NCI-H2196 (cell line): ENCODE data around the gene TRIM4.
"Not testable (repeated sequence)": the region's sequence is repeated elsewhere in the genome, so short reads cannot be mapped to it uniquely, and the experiment has no call there.

Source experiments
- DNase-seq: peaks from one replicate; lab custom pipeline; 2025; ENCODE audit not compliant: unreplicated experiment; lab: John Stamatoyannopoulos, UW

Gene TRIM4

GRCh38 chr7:99920149-99920548 lies 819 bp upstream of the TRIM4 start:
- DNase-seq, result no peak

GRCh38 chr7:99919814-99920112 lies 433 bp upstream of the TRIM4 start:
- DNase-seq, result no peak

DNA sequence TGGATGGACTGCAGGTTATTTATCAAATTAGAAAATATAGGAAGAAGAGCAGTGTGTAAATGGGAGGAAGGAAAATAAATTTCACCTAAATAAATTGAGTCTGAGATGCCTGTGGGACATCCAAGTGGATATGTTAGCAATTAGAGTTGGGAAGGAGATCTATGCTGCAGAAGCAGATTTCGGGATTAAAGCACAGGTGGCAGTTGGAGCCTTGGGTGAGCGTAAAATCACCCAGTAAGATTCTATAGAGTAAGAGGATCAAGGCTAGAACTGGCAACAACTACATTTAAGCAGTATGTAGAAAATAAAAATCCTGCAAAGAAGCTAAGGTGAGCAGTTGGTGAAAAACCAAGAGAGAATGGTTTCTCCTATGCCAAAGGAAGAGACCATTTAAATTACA lies 8.4 kb downstream of the TRIM4 start:
- no peak for DNase-seq

DNA sequence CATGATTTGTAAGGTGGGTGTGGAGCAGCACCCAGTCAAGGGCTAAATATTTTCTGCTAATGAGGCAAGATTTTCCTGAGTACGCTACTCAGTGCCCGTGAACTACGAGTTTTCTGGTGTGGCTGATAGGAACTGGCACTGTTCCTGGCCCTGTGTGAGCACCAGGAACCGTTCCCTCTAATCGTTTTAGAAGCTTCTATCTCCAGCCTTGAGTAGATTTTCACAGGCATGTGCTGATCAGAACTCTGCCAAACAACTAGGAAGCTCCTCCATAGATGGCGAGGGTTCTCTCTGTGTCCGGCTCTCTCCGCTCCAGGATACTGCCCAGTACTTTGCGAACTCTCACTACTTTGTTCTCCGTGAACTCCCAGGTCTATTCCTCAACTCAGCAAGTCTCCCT lies 17.7 kb downstream of the TRIM4 start:
- DNase-seq, result no peak

DNA sequence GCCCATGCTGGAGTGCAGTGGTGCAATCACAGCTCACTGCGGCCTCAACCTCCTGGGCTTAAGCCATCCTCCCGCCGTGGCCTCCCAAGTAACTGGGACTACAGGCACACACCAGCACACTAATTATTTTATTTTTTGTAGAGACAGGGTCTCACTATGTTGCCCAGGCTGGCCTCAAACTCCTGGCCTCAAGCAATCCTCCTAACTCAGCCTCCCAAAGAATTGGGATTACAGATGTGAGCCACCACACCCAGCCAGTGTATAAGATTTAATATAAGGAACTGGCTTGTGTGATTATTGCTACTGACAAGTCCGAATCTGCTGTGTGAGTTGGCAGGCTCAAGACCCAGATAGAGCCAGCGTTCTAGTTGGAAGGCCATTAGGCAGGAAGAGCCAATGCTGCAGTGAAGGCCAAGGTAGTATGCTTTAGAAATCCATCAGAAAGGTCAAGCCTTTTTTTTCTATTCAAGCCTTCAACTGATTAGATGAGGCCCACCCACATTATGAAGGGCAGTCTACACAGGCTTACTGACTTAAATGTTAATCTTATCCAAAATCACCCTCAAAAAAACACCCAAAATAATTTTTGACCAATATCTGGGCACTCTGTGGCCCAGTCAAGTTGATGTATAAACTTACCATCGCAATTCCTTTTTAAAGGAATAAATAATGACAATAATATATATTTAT lies 19.4 kb downstream of the TRIM4 start:
- no peak for DNase-seq

DNA sequence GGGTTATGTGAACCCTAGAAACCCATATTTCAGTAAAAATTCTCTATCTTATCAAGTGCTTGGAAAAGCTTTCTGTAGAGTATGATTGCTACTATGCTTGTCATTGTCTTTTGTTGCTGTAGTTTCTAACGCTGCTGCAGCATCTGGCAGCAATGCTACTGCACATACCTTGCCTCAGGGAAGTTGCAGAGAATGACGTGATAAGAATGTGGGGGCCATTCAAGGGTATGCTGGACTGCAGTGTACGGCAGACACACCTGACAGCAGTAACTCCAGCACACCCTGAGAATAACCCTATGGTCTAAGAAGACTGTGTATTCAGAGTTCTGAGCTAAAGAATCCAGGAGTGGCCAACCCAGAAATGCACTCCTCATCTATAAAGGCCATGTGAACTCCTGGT lies 20.5 kb downstream of the TRIM4 start:
- DNase-seq, result no peak

DNA sequence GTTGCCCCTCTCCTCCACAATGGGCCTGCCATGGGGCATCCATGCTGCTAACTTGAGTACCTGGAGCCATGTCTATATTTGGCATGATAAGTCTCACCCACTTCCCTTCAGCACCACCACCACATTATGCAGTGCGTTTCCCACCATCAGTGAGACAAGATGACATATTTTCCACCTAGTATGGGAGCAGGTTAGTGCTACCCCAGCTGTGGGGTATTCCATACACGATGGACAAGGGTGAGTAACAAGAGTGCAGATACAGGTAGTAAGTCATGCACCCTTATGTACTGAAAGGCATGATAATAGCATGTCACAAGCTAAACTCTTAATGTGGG lies 21.3 kb downstream of the TRIM4 start:
- no peak for DNase-seq

- no peak for DNase-seq
These were observed 21.9 kb downstream of the TRIM4 start for GRCh38 chr7:99897322-99898022.

DNA sequence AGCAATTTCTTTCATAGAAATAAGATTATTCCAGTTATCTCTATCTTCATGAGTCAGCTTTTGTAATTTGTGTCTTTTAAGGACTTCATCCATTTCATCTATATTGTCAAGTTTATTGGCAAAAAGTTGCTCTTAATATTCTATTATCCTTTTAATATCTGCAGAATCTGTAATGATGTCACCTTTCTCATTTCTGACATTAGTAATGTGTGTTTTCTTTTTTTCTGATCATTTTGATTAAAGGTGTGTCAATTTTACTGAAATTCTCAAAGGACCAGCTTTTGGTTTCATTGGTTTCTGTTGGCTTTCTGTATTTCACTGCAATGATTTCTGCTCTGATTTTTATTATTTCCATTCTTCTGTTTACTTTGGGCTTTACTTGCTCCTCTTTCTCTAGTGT lies 24.6 kb downstream of the TRIM4 start:
- DNase-seq, result no peak

DNA sequence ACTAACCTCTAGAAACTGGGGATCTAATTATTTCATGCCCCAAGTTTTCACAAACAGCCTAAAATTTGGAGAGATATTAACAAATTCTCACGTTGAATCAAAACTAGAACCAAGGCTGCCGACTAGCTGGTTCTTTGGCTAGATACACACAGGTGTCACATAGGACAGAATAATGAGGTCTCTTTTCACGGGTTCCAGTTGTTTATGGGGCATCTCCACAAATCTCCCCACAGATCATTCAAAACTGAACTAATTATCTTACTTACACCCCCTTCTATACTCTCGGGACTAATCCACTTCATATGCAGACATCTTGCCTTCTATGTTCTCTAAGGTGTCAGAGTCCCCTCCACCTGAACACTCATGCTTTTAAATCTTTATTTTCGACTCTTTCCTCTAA lies 26.1 kb downstream of the TRIM4 start:
- DNase-seq, result no peak

DNA sequence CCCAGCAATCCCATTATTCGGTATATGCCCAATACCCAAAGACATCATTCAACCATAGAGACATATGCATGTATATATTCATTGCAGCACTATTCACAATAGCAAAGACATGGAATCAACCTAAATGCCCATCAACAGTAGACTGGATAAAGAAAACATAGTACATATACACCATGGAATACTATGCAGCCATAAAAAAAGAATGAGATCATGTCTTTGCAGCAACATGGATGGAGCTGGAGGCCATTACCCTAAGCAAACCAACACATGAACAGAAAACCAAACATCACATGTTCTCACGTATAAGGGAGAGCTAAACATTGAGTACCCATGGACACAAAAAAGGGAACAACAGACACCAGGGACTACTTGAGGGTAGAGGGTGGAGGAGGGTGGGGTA lies 29.0 kb downstream of the TRIM4 start:
- not testable (repeated sequence) for DNase-seq

DNA sequence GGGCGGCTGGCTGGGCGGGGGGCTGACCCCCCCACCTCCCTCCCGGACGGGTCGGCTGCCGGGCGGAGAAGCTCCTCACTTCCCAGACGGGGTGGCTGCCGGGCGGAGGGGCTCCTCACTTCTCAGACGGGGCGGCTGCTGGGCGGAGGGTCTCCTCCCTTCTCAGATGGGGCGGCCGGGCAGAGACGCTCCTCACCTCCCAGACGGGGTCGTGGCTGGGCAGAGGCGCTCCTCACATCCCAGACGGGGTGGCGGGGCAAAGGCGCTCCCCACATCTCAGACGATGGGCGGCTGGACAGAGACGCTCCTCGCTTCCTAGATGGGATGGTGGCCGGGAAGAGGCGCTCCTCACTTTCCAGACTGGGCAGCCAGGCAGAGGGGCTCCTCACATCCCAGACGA lies 31.0 kb downstream of the TRIM4 start:
- not testable (repeated sequence) for DNase-seq

DNA sequence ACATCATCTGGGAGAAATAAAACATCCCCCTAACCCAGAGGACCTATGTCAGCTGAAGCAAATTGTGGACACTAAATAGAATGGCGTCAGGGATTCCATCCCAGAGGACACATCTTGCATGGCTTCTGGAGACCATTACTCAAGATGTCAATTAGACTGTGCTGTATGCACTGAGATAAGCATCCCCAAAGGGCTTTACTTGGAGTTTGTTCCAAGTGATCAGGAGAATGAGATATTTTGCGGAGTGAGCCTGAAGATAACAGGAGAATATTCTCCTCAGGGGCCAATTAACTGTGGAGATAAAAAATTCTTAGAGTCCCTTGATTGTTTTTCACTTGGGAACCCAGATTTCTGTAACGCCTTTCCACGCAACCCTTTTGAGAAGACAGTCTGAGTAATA lies 38.0 kb downstream of the TRIM4 start:
- no peak for DNase-seq

GRCh38 chr7:99876933-99877332 lies 42.4 kb downstream of the TRIM4 start, which contains the start of gene OR2AE1:
TSS of gene OR2AE1 (minus strand) at chr7:99877033. CDS start at chr7:99877033, 0 bp downstream.
- no peak for DNase-seq

DNA sequence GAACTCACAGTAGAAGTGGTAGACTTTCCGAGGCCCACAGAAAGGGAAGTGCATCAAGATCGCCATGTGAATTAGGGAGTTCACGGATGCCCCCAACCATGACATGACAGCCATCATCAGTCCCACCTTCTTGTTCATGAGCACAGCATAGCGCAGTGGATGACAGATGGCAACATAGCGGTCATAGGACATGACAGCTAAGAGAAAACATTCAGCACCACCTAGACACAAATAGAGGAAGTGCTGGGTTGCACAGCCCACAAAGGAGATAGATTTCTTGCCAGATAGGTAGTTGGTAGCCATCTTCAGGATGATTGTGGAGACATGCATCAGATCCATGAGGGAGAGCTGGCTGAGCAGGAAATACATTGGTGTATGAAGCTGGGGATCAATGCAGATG lies 42.8 kb downstream of the TRIM4 start:
- DNase-seq, result no peak

DNA sequence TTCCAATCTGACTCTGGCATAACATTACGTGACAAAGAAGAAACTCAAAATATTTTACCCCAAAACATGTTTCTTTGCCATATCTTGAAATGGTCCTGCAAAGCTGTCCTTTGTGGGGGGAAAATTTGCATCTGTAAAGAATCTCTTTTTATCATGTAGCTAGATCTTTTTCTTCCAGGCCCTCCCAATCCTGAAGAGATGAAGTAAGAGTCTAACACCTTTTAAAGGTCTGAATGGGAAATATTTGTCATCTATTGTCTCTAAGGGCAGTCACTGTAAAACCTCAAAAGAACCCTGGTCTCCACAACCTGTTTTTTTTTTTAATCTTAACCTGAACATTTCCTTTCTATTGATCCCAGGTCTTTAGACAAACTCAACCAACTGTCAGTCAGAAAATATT lies 51.1 kb downstream of the TRIM4 start:
- no peak for DNase-seq

DNA sequence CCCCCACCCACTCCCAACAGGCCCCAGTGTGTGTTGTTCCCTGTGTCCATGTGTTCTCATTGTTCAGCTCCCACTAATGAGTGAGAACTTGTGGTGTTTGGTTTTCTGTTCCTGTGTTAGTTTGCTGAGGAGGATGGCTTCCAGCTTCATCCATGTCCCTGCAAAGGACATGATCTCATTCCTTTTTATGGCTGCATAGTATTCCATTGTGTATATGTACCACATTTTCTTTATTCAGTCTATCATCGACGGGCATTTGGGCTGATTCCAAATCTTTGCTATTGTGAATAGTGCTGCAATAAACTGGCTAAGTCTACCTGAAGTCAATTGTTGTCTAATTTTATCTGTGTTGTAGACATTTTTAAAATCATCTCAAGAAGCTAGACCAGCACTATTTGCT lies 51.9 kb downstream of the TRIM4 start:
- DNase-seq, result not testable (repeated sequence)

DNA sequence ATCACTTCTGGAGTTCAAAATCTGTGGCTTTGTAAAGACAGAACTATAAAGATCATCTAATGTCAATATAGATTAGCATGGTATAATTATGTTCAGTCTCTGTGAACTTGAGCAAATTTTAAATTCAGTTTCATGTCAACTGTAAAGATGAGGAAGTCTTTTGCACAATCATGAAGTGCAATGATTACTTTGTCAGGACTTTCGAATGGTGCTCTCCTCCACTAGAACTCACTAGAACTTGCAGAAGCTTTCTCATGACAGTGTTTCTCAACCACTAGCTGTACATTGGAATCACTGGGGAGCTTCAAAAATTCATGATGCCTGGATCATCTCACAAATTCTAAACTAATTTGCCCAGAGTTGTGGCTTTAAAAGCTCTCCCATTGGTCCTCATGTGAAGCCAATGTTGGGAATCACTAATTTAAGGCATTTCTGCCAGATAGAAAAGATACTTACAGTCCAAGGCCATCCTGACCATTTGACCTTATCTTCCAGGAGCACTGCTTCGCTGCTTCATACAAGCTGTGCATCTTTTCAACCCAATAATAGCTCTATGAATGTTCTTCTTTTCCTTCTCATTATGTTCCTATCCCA lies 55.4 kb downstream of the TRIM4 start:
- DNase-seq, result no peak

DNA sequence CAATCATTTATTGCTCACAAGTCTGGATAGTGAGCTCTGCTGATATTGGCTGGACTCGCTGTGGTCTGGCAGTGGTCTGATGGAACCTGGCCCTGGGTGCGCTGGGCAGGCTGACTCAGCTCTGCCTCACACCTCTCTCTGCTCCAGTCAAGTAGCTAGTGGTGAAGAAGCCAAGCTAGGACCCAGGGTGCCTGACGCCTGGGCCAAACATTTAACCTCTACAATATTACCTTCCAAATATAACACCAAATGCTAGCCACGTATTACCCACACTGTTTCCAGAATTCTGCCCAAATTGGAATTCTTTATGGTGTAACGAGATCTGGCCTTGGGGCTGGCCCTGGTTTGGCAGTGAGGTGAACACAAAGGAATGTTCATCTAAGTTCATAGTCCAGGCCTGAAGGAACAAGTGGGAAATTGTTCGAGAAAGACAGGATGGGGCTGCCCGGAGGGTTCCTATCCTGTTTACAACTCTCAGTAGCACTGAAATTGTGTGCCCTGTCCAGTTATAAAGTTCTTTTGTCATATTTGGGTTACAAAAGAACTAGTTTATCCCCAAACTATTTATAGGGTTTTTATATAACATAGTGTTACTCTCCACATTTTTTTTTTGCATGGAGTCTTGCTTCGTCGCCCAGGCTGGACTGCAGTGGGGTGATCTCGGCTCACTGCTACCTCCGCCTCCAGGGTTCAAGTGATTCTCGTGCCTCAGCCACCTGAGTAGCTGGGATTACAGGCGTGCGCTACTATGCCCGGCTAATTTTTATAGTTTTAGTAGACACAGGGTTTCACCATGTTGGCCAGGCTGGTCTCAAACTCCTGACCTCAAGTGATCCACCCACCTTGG lies 58.8 kb downstream of the TRIM4 start:
- DNase-seq, result no peak

DNA sequence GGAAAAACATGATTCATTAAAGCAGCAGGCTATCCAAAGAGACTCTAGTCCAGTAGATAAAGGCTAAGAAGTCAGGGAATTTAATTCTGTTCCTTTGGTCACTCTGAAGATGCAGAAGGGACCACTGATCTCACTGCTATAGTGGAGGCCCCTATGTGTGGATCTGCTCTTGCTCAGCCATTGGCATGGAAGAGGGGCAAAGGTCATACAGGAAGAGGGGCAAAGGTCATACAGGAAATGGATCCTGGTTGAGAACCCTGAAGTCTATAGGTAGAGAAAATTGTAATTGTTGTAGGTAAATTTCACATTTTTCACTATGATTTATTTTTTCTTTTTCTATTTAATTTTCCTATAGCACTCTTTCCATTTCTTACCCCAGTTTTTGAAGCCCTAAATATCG lies 64.1 kb downstream of the TRIM4 start:
- DNase-seq, result no peak

- DNase-seq, result no peak
These were observed 70.7 kb downstream of the TRIM4 start for GRCh38 chr7:99848420-99849216.
